ENCODE data around the gene TREML2.

TREML2 gene

DNA sequence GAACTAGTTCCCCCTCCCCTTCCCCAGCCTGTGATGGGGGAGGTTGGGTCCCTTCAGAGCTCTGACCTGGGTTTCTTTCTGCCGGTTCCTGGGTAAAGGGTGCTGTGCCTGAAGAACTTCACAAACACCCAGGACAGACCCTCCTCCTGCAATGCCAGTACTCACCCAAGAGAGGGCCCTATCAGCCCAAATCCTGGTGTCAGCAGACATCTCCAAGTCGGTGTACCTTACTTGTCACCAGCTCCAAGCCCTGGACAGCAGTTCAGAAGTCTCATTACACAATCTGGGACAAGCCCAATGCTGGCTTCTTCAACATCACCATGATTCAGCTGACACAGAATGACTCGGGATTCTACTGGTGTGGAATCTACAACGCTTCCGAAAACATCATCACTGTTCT is 27.7 kb upstream of the TREML2 start:
- Histone ChIP-seq H3K4me3 (ENCODE audit: low read depth, low read length, poor library complexity, severe bottlenecking) (no peak overlapping the region), H3K9me2 (ENCODE audit: low read depth, low read length) (no peaks in the 10 kb centered on the region), H3K79me2 (ENCODE audit: insufficient read depth, low read length) (no peaks in the 10 kb centered on the region), H3K9me3 (ENCODE audit: low read length) (no peaks in the 10 kb centered on the region), H4K20me1 (ENCODE audit: insufficient read depth, low read length) (no peaks in the 10 kb centered on the region), H3K27ac (ENCODE audit: low read depth, low read length, poor library complexity, severe bottlenecking) (no peak overlapping the region), H3K9ac (ENCODE audit: low read length) (no peak overlapping the region), H3K4me1 (ENCODE audit: insufficient read depth, low read length, severe bottlenecking) (no peaks in the 10 kb centered on the region), H3K36me3 (ENCODE audit: insufficient read depth, low read length) (no peaks in the 10 kb centered on the region), H3K4me2 (ENCODE audit: low read length) (no peak overlapping the region), H2AFZ (ENCODE audit: low read length) (no peak overlapping the region), H3F3A (ENCODE audit: insufficient read depth, low read length) (no peaks in the 10 kb centered on the region), H3K27me3 (ENCODE audit: insufficient read depth, low read length) (no peaks in the 10 kb centered on the region; the same call in 1 of the 2 replicates)
- TF ChIP-seq, protein P1, sequence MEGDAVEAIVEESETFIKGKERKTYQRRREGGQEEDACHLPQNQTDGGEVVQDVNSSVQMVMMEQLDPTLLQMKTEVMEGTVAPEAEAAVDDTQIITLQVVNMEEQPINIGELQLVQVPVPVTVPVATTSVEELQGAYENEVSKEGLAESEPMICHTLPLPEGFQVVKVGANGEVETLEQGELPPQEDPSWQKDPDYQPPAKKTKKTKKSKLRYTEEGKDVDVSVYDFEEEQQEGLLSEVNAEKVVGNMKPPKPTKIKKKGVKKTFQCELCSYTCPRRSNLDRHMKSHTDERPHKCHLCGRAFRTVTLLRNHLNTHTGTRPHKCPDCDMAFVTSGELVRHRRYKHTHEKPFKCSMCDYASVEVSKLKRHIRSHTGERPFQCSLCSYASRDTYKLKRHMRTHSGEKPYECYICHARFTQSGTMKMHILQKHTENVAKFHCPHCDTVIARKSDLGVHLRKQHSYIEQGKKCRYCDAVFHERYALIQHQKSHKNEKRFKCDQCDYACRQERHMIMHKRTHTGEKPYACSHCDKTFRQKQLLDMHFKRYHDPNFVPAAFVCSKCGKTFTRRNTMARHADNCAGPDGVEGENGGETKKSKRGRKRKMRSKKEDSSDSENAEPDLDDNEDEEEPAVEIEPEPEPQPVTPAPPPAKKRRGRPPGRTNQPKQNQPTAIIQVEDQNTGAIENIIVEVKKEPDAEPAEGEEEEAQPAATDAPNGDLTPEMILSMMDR (IDR thresholded peaks at IDR 0.05; ENCODE audit: low read length) = no peak
- no peak for TF ChIP-seq EZH2 (IDR thresholded peaks at IDR 0.05; ENCODE audit: borderline replicate concordance, low read length)

DNA sequence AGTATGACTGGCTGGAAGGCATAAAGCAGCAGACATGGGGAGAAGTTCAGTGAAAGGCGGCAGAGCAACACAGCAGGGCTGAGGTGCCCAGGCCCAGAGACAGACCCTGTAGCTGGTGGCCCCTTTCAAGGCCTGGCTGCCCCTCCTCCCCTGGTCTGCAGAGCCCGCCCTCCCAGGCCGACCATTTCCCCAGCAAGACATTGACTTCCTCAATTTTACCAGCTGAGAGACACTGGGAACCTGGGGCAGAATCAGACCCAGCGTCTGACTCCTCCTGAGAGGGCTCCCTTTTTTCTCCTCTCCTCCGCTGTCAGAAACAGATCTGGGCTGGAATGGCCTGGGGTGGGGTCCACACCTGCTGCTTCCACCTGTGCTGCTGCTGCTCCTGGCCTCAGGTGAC is 27.1 kb upstream of the TREML2 start, which contains the start of gene TREML4:
TSS of gene TREML4 (plus strand) at position 254 of the 400 bp plus-strand sequence. CDS start at position 333, 79 bp downstream.
- Histone ChIP-seq H3K36me3 (ENCODE audit: insufficient read depth, low read length) (no peaks in the 10 kb centered on the region), H3K4me3 (ENCODE audit: low read depth, low read length, poor library complexity, severe bottlenecking) (no peak within 1 kb of the TSS), H3K4me1 (ENCODE audit: insufficient read depth, low read length, severe bottlenecking) (no peaks in the 10 kb centered on the region), H3K9me2 (ENCODE audit: low read depth, low read length) (no peaks in the 10 kb centered on the region), H3F3A (ENCODE audit: insufficient read depth, low read length) (no peaks in the 10 kb centered on the region), H3K27me3 (ENCODE audit: insufficient read depth, low read length) (no peaks in the 10 kb centered on the region; the same call in 1 of the 2 replicates), H3K9ac (ENCODE audit: low read length) (no peak within 1 kb of the TSS), H3K79me2 (ENCODE audit: insufficient read depth, low read length) (no peaks in the 10 kb centered on the region), H3K4me2 (ENCODE audit: low read length) (no peak within 1 kb of the TSS), H3K27ac (ENCODE audit: low read depth, low read length, poor library complexity, severe bottlenecking) (no peak within 1 kb of the TSS), H2AFZ (ENCODE audit: low read length) (no peak within 1 kb of the TSS), H4K20me1 (ENCODE audit: insufficient read depth, low read length) (no peaks in the 10 kb centered on the region), H3K9me3 (ENCODE audit: low read length) (no peaks in the 10 kb centered on the region)
- TF ChIP-seq EZH2 (IDR thresholded peaks at IDR 0.05; ENCODE audit: borderline replicate concordance, low read length) = no peak
- TF ChIP-seq, protein P1 (IDR thresholded peaks at IDR 0.05; ENCODE audit: low read length) = no peak

DNA sequence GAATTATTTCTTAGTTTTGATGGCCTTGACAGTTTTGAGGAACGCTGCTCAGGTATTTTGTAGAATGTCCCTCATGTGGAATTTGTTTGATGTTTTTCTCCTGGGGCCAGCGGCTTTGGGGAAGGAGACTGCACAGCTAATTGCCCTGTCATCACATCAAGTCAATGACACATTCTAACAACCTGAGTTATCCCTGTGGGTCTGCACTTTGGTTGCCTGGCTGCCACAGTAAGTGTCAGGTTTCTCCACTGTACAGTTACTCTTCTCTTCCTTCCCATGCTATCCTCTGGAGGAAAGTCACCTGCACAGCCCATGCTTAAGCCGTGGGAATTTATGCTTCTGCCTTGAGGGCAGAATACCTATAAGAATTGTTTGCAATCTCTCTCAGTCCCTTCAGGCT is 25.8 kb upstream of the TREML2 start:
- Histone ChIP-seq H3K9ac (ENCODE audit: low read length) (no peak overlapping the region), H3F3A (ENCODE audit: insufficient read depth, low read length) (no peaks in the 10 kb centered on the region), H3K4me1 (ENCODE audit: insufficient read depth, low read length, severe bottlenecking) (no peaks in the 10 kb centered on the region), H3K9me3 (ENCODE audit: low read length) (no peaks in the 10 kb centered on the region), H3K4me2 (ENCODE audit: low read length) (no peak overlapping the region), H3K27ac (ENCODE audit: low read depth, low read length, poor library complexity, severe bottlenecking) (no peak overlapping the region), H3K36me3 (ENCODE audit: insufficient read depth, low read length) (no peaks in the 10 kb centered on the region), H4K20me1 (ENCODE audit: insufficient read depth, low read length) (no peaks in the 10 kb centered on the region), H3K4me3 (ENCODE audit: low read depth, low read length, poor library complexity, severe bottlenecking) (no peak overlapping the region), H2AFZ (ENCODE audit: low read length) (no peak overlapping the region), H3K27me3 (ENCODE audit: insufficient read depth, low read length) (no peaks in the 10 kb centered on the region; the same call in 1 of the 2 replicates), H3K79me2 (ENCODE audit: insufficient read depth, low read length) (no peaks in the 10 kb centered on the region), H3K9me2 (ENCODE audit: low read depth, low read length) (no peaks in the 10 kb centered on the region)
- TF ChIP-seq, protein P1 (IDR thresholded peaks at IDR 0.05; ENCODE audit: low read length) = no peak
- no peak for TF ChIP-seq EZH2 (IDR thresholded peaks at IDR 0.05; ENCODE audit: borderline replicate concordance, low read length)
